HepG2 (cell line): Measurements from ENCODE around the gene ZNF513. TPM values are rescaled to one million over a fixed set of nuclear protein-coding genes. Genes with fewer than 3 reads are reported as not detected.
A peak's percentile ranks its signal among the peaks of the same experiment; 100 is the strongest.

ENCODE experiments used
- AGO1 ChIP-seq: fragments of 200-400 bp; formaldehyde crosslinking; IDR thresholded peaks from 2 replicates; pipeline ENCODE4 v1.6.1; 2017; ENCODE audit warnings: mild to moderate bottlenecking, low read depth, low read length, moderate library complexity; ENCODE audit not compliant: poor library complexity, severe bottlenecking
- ARID5B ChIP-seq: IDR thresholded peaks from 2 replicates; pipeline ENCODE4 v1.4.0; 2020; ENCODE audit warnings: mild to moderate bottlenecking, missing genetic modification reagents
- BRD4 ChIP-seq: sonication (generic); formaldehyde crosslinking; IDR thresholded peaks from 2 replicates; pipeline ENCODE4 v1.4.0; 2020; ENCODE audit warnings: missing genetic modification reagents
- CHD4 ChIP-seq: fragments of 200-600 bp; sonication (generic); IDR thresholded peaks from 2 replicates; pipeline ENCODE4 v1.7.0; 2017; ENCODE audit warnings: mild to moderate bottlenecking, low read length, borderline replicate concordance
- ELF1 ChIP-seq: sonication (generic); formaldehyde crosslinking; IDR thresholded peaks from 2 replicates; pipeline ENCODE4 v1.4.0; 2020; ENCODE audit warnings: missing genetic modification reagents
- LCORL ChIP-seq, 2 experiments: fragments of 450-650 bp in 1 of 2; sonication (generic) in 1 of 2; formaldehyde crosslinking in 1 of 2; IDR thresholded peaks; 2 replicates each; pipeline versions ENCODE4 v1.5.0 to v1.6.1; 2017 to 2020; ENCODE audit warnings: antibody characterized with exemption in 1 of 2, missing genetic modification reagents in 1 of 2
- MEIS1 ChIP-seq: sonication (generic); formaldehyde crosslinking; IDR thresholded peaks from 2 replicates; pipeline ENCODE4 v1.9.0; 2021; ENCODE audit warnings: mild to moderate bottlenecking, missing genetic modification reagents, moderate library complexity, borderline replicate concordance
- POLR2AphosphoS5 ChIP-seq: IDR thresholded peaks from 2 replicates; pipeline ENCODE4 v1.6.1; 2012; ENCODE audit warnings: low read depth, low read length
- PREB ChIP-seq: sonication (generic); formaldehyde crosslinking; IDR thresholded peaks from 2 replicates; pipeline ENCODE4 v1.4.0; 2020; ENCODE audit warnings: missing genetic modification reagents
- RCOR2 ChIP-seq: IDR thresholded peaks from 2 replicates; pipeline ENCODE4 v1.6.1; 2016; ENCODE audit warnings: missing biosample characterization, missing genetic modification reagents
- RXRA ChIP-seq: sonication (generic); formaldehyde crosslinking; IDR thresholded peaks from 2 replicates; pipeline ENCODE4 v1.5.1; 2020; ENCODE audit warnings: missing genetic modification reagents
- SNAI1 ChIP-seq: sonication (generic); formaldehyde crosslinking; IDR thresholded peaks from 2 replicates; pipeline ENCODE4 v1.5.0; 2020; ENCODE audit warnings: mild to moderate bottlenecking, missing genetic modification reagents, borderline replicate concordance
- WIZ ChIP-seq: sonication (generic); formaldehyde crosslinking; IDR thresholded peaks from 2 replicates; pipeline ENCODE4 v1.5.1; 2020; ENCODE audit warnings: mild to moderate bottlenecking, missing genetic modification reagents
- XRCC5 ChIP-seq: fragments of 200-400 bp; formaldehyde crosslinking; optimal IDR thresholded peaks from 2 replicates; pipeline ENCODE3; 2017; ENCODE audit warnings: mild to moderate bottlenecking, low read length
- polyA plus RNA-seq, 8 experiments: library from polyadenylated mRNA; depleted of rRNA in 3 of 8; stranded (reverse) in 7 of 8; unstranded in 1 of 8; fragments of >200 nt; fragmentation: Illumina TruSeq in 4 of 8; extraction: Trizol in 4 of 8; gene quantifications; 2 replicates each; pipeline versions ENCODE4 v1.2.1 to v1.2.3, GENCODE V29; 2011 to 2016; ENCODE audit warnings: low read depth in 4 of 8, missing spikeins in 1 of 8, mixed read lengths in 1 of 8; ENCODE audit not compliant: insufficient read depth in 1 of 8
- total RNA-seq, 5 experiments: library from RNA; depleted of rRNA; stranded (reverse); fragments of >200 nt; fragmentation: Illumina TruSeq; extraction: Trizol; gene quantifications; 2 replicates each; pipeline ENCODE4 v1.2.3, GENCODE V29; 2016; ENCODE audit warnings: low read depth in 1 of 5
- TF ChIP-seq, protein P1 (sequence below): sonication (generic); formaldehyde crosslinking; IDR thresholded peaks from 2 replicates; pipeline ENCODE4 v1.4.0; 2020; ENCODE audit warnings: mild to moderate bottlenecking, missing genetic modification reagents

Gene ZNF513
- total and polyA plus RNA-seq, 2 of the 13 experiments (the other 11 are each of a cell fraction or from before 2014, with no cell fraction given) = 4.9 to 6.3 TPM

DNA sequence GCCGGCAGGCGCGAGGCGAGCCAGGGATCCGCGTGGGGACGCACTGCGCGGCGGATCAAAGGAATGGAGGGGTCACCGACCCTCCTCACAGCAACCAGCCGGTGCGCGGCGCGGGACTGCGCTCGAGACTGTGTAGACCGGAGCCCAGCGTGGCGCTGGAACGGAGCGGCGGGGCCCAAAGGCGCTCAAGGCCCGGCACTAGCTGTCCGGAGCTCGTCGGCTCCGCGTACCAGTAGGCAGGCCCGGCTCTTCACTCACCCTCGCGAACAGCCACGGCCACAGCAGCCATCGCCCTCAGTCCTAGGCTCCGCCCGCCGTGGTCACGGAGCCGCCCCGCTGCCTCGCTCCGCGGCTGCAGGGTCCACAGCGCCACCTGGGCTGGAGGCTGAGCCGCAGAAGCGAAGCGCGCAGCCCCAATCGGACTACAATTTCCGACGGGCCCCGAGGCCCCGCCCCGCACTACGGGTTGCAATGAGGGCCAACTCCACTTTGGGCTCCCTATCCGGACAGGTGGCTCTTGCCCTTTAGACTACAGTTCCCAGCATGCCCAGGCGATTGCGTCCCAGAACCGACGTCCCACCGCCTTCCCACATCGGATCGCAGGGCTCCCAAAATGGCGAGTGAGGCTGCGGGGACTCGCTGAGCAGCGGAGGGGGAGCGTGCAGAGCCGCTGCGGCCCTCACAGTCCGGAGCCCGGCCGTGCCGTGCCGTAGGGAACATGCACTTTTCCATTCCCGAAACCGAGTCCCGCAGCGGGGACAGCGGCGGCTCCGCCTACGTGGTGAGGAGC, 10.3 kb downstream of the ZNF513 start, which contains the start of the genes EIF2B4 and SNX17 (continued):
- peak; percentile 76 for TF ChIP-seq ARID5B (CRISPR knock-in tag)
- TF ChIP-seq RCOR2 (CRISPR knock-in tag) = peak; percentile 56; the same call in 1 of the 2 replicates
- peak; percentile 96 for TF ChIP-seq AGO1
- peak; percentile 97; the same call in 1 of the 2 replicates for TF ChIP-seq MEIS1 (CRISPR knock-in tag)
- TF ChIP-seq XRCC5 = peak; percentile 99
- no peak for TF ChIP-seq CHD4
- TF ChIP-seq PREB (CRISPR knock-in tag) = peak; percentile 81
- peak; percentile 99 for TF ChIP-seq RXRA (CRISPR knock-in tag)
- TF ChIP-seq ELF1 (CRISPR knock-in tag) = peak; percentile 96
- TF ChIP-seq, protein P1, sequence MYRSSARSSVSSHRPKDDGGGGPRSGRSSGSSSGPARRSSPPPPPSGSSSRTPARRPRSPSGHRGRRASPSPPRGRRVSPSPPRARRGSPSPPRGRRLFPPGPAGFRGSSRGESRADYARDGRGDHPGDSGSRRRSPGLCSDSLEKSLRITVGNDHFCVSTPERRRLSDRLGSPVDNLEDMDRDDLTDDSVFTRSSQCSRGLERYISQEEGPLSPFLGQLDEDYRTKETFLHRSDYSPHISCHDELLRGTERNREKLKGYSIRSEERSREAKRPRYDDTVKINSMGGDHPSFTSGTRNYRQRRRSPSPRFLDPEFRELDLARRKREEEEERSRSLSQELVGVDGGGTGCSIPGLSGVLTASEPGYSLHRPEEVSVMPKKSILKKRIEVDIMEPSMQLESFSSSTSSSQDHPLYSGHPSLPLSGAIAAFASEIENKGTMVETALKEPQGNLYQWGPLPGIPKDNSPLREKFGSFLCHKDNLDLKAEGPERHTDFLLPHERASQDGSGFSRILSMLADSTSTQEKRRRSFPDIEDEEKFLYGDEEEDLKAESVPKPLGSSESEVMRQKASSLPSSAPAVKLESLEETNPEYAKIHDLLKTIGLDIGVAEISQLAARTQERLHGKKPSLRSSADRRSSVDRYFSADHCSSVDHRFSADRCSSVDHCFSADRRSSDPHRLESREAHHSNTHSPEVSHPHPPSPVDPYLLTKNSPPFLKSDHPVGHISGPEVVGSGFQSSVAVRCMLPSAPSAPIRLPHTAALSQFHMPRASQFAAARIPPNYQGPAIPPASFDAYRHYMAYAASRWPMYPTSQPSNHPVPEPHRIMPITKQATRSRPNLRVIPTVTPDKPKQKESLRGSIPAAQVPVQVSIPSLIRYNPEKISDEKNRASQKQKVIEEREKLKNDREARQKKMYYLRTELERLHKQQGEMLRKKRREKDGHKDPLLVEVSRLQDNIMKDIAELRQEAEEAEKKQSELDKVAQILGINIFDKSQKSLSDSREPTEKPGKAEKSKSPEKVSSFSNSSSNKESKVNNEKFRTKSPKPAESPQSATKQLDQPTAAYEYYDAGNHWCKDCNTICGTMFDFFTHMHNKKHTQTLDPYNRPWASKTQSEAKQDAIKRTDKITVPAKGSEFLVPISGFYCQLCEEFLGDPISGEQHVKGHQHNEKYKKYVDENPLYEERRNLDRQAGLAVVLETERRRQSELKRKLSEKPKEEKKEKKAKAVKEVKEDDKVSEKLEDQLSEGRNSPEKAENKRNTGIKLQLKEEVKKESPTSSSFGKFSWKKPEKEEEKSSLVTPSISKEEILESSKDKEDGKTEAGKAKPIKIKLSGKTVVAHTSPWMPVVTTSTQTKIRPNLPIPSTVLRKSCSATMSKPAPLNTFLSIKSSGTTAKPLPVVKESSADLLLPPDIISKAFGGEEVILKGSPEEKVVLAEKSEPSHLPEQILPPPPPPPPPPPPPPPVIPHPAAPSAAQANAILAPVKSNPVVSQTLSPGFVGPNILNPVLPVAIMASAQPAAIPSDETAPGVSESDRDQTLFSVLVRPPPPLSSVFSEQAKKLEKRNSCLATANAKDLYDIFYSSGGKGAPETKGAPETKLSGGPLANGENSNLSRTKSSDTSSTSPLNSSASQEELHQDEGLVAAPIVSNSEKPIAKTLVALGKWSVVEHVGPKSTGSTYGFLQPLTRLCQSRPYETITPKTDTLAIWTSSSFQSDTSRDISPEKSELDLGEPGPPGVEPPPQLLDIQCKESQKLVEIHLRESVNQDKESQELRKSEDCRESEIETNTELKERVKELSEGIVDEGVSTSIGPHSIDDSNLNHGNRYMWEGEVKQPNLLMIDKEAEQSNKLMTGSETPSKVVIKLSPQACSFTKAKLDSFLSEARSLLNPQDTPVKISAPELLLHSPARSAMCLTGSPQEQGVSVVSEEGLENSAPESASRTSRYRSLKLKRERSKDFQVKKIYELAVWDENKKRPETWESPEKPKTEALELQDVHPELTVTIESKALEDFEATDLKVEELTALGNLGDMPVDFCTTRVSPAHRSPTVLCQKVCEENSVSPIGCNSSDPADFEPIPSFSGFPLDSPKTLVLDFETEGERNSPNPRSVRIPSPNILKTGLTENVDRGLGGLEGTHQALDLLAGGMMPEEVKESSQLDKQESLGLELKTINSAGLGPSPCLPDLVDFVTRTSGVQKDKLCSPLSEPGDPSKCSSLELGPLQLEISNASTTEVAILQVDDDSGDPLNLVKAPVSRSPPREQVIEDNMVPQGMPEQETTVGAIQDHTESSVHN (CRISPR knock-in tag) = no peak; the same call in 1 of the 2 replicates
- TF ChIP-seq SNAI1 = no peak
- peak; percentile 97 for TF ChIP-seq POLR2AphosphoS5
- TF ChIP-seq LCORL (IDR thresholded peaks at IDR 0.05) = peak; percentile 69
- peak; percentile 100 for TF ChIP-seq LCORL (CRISPR knock-in tag; IDR thresholded peaks at IDR 0.05)
- peak; percentile 95 for TF ChIP-seq BRD4 (CRISPR knock-in tag)
- TF ChIP-seq WIZ (CRISPR knock-in tag) = no peak; the same call in 1 of the 2 replicates
